HG03432 (cell line): ENCODE measurements around the gene SLC6A6.

Source experiments
- ATAC-seq: cut with Tn5 transposase; IDR thresholded peaks from one replicate; pipeline ENCODE4 v1.9.1; 2021; ENCODE audit warnings: mild to moderate bottlenecking, moderate library complexity; ENCODE audit not compliant: unreplicated experiment

SLC6A6 gene

DNA sequence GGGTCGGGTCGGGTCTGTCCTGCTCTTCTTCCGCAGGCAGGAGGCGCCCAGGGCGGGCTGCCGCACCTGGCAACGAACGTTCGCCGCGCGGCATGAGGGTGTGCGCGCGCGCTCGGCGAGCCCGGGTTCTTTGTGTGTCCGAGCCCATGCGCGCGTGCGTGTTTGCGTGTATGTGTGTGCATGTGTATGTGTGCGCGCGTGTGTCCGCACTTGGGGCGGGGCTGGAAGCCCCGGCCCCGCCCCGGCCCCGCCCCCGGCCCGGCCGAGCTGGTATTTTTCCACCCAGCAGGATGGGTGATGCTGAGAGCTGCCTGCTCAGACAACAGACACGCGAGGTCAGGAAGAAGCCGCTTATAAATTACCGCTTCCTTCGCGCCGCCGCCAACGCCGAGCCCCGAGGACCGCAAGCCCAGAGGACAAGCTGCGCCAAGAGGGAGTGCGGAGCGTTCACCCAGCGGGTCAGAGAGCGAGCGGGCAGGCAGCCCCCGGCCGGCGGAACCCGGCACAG lies at the start of gene SLC6A6:
SLC6A6 (plus strand) TSS at position 303 of the 508 bp plus-strand sequence. CDS start 41,029 bp downstream, outside the sequence.
- ATAC-seq: peak; percentile 78

DNA sequence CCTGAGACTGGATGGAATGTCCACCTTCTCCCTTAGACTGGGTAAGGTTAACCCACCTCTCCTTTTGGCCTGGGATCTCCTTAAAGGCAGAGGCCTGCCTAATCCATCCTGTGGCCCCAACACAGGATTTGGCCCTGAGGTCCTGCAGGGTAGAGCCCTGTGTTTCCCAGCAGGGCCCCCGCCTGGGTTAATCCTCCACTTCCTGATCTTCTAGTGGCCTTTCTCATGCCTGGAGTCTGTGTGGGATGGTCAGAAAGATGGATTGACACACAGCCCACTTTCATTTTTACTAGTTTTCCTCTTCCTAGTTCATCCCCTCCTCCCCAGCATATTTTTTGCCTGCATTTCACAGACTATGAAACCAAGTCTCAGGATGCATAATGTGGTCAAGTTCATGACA lies 48.9 kb upstream of the SLC6A6 start:
- no peak for ATAC-seq

DNA sequence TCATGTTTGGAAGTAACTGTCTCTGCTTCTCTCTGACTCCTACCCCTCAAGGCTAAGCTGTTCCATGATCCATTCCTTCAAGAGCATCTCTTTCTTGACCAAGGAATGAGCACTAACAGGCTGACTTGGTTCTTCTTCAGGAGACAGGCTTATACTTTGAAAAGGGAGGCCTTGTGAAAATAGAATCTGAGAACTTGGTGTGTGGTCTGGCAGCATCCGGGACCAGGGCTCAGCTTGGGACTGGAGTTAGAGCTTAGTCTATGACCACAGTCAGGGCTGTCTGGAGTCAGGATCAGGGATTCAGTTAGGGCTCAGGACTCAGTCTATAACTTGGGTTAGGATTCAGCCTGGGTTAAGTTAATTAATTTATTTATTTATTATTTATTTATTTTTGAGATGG lies 44.9 kb upstream of the SLC6A6 start:
- ATAC-seq: no peak

DNA sequence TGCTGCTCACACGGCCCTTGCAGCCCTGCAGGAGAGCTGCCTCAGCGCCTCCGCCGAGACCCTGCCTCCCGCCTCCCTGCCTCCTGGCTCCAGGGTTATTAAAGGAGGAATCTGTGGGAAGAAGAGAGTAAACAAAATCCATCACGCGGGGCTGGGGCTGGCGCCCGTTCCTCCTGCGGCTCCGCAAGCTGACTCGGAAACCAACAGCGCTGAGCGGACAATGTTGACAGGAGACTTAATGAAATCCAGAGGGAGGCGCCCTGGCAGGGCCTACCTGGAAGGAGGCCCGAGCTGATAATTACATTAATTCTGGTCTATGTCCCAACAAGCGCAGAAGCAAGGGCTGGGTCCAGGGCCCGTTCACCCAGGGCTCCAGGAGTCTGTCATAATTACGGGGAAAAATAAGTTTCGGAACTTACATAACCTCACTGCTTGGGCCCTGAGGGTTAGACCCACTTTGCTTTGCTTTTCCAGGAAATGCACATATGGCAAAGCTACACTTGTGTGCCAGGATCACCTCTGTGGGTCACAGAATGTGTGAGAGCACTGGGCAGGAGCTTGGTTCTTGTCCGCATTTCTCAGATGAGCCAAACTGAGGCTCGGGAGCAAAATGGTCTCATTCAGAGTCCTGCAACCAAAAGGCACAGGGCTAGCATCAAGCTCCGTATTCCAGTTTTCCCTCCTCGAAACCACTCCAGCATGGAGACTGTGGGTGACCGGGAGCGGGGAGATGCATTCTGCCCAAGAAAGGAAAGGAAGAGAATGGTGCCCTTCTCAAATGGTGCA lies 43.8 kb upstream of the SLC6A6 start:
- ATAC-seq: no peak

DNA sequence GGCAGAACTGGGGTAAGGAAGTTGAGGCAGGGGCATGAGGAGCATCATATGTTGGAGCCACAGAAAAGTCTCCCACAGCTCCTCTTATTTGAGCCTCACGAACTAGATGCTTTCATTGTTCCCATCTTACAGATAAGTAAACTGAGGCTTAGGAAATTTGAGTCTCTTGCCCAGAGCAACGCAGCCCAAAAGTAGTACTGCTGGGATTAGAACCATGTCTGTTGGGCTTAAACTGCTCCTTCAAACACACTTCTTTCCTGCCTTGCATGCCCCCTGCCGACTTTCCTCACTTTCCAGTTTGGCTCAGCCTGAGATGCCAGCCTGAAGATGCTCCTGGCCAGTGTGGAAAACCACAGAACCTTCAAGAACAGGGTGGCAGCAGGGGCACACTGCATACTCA lies 43.1 kb upstream of the SLC6A6 start:
- no peak for ATAC-seq

DNA sequence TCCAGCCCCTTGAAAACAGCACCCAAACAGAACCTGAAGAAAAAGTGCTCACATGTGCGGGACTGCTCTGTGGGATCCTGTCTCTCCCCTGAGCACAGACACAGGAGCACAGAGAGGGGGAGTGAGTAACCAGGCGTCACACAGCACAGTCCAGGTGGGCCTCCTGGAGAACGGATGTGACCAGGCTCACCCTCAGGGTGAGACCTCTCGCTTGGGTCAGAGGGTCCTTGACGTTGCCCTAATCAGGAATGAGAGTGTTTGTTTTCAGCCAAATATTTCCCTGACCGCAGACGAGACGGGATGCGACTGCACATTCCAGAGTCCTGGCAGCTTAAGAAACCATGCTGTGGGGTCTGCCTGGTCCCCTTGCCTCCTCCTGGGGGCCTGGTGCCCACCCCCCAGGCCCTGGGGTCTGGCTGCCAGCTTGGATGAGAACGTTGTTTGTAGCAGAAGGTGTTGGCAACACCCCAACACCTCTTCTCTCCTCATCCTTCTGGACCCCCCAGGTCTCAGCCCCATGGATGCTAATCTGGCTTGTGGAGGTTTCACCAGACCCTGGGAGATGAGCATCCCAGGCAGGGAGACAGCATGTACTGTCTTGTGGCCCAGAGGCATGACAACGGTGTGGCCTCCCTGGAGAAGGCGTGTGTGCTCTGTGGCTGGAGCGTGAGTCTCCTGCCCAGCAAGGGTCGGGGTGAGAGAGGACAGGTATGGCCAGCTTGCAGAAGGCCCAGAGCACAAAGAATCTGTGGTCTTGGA lies 42.1 kb upstream of the SLC6A6 start:
- ATAC-seq: no peak

DNA sequence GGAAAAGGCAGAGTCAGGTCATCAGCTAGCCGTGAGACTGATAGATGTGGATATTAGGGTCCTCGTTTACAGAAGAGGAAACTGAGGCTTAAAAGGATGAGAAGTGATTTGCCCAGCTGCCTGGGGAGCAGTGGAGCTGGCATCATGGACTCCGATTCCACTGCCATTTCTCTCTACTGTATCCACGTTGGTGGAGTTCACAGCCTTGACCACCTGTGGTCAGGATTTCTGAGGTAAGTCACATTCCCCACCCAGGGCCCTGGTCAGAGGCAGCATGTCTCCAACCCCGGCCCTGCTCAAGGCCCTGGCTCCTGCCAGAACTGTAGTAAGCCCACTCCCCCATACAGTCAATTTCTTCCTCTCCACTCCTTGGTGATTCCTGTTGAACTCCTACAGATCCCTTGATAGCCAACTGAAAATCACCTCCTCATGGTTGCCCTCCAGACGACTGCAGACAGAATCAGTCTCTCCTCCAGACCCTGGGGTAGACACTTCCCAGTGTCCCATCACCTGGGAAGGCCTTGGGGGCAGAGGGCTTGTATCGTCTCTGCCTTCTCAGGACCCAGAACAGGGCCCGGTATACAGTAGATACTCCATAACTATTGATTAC lies 41.2 kb upstream of the SLC6A6 start:
- ATAC-seq: no peak

DNA sequence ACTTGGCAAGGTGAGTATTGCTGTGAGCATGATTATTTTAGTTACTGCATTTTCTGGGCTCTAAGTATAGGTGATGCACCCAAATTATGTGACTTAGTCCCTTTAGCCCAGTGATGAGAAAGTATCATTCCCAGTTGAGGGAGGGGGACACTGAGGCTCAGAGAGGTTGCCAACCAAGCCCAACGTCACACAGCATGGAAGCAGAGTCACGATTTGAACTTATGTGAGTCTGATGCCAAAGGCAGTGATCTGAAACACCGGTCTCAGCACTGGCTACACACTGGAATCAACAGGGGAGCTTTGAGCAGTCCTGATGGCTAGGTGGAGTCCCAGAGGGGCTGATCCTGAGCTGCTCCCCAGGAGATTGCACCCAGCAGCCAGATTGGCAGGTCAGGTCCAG lies 39.5 kb upstream of the SLC6A6 start:
- no peak for ATAC-seq

DNA sequence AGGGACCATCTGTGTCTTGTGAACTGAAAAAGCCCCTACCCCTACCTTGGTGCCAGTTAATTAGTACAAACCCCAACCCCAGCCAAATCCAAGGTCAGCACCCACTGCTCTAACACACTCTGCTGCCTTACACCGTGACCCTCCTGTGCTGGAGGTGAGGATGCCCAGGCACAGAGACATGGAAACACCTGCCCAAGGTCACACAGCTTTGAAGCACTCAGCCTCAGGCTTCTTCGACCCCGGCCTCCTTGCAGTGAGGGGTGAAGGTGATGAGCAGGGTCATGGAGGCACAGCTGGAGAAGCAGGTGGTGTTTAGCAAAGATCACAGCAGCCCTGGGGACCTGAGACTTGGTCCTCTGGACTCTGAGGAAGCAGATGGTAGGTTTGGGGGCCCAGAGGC lies 39.0 kb upstream of the SLC6A6 start:
- ATAC-seq: no peak

DNA sequence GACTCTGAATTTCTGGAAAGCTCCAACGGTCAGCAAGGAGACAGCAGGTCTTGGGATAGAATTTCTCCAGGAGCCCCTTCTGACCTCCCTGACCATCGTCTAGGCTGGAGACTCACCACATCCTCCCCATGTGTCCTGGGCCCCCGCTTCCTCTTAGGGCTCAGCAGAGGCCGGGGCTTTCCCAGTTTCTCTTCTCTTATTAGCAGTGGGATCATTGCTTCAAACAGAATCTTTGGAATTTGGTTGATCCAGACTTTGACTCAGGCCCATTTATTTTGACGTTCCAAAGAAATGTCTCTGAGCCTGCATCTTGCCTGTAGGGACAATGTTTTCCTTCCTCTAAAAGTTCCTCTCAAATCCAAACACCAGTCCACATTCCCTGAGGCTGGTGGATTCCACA lies 38.4 kb upstream of the SLC6A6 start:
- no peak for ATAC-seq

DNA sequence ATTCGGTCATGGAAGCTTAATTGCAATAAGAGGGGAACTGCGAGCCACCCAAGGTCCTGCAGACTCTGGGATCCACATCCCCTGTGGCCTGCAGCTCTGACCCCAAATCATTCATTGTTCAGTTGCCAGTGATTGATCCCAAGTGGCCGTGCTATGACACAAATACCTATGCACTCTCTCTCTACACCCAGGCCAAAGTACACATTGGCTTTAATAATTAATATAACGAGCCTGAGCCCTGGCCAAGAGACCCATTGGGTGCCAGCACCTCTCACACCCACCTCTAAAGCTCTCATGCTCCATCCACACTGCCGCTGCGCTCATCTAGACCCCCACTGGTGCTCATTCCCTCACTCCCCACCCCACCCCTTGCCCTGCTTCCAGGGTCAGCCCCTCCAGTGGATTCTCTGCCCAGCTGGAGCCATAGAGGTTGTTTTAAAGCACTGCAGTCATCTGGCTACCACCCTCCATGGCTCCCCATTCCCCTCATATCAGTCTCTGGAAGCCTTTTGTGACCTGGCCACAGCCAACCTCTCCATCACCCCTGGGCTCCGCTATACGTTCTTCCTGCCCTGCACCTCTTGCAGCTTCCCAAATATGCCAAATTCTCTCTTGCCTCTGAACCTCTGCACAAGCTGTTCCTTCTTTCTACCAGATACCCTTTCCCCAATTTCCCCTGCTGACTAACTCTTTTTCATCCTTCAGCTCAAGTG lies 37.7 kb upstream of the SLC6A6 start:
- no peak for ATAC-seq

DNA sequence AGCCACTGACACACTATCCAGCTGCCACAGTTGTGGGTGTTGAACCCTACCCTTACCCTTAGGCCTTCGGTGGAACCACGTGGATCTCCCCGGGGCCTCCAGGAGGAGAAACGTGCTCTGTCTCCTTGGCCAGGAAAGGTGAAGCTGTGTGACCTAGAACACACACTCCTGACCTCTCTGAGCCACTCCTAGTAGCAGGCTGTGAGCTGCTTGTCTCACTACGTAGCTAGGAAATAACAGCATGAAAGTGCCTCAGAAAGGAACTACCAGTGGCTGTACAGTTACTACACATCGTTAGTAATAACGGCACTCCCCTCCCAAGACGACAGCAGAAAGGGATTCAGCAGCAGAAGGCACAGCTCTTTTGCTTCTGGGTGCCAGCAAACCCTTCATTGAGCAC lies 36.2 kb upstream of the SLC6A6 start:
- ATAC-seq: no peak

DNA sequence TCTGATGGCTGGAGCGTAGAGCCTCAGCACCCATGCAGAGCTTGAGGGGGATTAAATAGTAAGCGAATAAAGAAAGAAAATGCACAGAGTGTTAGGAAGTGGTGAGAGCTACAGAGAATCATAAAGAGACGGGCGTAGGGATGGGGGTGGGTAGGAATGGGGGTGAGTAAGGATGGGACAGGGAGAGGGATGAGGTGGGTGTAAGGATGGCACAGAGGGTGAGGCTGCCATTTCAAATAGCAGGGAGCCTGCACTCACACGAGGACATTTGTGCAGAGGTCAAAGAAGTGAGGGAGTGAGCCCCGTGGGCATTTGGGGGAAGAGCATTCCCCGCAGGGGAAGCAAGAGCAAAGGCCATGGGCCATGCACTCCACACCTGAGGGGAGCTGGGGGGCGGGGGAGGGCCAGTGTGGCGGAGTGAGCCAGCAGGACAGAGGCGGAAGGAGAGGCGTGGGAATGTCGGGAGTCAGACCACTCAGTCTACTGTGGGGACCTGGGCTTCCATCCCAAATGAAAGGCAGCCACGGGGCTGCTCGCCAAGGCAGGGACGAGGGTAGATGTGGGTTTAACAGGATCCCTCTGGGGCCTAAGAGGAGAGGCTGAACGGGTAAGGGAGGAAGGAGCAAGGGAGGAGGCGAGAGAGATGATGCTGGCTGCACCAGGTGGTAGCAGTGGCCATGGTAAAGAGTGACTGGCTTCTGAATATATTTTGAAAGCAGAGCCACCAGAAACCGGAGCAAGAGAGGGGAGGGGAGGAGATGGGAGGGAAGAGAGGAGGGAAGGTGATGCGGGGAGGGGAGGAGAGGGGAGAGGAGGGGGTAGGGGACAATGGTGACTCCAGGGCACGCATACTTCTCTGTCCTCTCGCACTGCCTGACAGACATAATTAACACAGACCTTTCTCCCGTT lies 35.2 kb upstream of the SLC6A6 start:
- no peak for ATAC-seq

DNA sequence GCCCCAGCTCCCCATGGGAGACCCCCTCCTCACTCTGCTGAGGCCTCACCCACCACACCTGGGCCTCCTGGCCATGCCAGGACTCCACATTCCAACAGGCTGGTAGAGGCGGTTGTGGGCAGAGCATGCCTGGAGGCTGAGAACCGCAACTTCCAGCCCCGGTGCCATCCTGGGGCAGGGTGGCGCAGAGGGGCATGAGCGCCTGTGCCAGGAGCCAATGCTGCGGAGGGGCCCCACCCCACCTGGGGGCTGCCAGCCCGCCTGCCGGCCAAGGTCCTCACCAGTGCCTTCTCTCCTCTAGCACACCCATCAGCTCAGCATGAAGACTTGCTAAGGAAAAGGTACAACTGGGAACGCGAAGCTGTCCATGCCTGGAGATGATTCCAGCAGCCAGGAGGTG lies 34.3 kb upstream of the SLC6A6 start:
- no peak for ATAC-seq

DNA sequence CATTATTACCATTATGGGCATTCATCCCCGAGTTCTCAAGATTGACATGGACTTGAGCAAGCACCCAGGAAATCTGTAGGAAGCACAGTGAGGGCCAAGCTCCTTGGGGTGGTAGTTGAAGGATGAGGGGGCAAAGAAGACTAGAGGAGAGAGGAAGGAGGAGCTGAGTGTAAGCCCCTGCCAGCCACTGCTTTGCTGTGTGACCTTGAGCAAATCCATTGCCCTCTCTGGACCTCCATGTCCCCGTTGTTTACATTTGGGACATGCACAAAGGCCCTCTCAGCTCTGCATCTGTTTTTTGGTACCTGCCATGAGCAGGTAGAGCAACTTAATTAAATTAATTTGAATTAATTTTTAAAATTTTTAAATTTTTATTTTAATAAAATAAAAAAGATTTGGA lies 33.5 kb upstream of the SLC6A6 start:
- ATAC-seq: no peak

DNA sequence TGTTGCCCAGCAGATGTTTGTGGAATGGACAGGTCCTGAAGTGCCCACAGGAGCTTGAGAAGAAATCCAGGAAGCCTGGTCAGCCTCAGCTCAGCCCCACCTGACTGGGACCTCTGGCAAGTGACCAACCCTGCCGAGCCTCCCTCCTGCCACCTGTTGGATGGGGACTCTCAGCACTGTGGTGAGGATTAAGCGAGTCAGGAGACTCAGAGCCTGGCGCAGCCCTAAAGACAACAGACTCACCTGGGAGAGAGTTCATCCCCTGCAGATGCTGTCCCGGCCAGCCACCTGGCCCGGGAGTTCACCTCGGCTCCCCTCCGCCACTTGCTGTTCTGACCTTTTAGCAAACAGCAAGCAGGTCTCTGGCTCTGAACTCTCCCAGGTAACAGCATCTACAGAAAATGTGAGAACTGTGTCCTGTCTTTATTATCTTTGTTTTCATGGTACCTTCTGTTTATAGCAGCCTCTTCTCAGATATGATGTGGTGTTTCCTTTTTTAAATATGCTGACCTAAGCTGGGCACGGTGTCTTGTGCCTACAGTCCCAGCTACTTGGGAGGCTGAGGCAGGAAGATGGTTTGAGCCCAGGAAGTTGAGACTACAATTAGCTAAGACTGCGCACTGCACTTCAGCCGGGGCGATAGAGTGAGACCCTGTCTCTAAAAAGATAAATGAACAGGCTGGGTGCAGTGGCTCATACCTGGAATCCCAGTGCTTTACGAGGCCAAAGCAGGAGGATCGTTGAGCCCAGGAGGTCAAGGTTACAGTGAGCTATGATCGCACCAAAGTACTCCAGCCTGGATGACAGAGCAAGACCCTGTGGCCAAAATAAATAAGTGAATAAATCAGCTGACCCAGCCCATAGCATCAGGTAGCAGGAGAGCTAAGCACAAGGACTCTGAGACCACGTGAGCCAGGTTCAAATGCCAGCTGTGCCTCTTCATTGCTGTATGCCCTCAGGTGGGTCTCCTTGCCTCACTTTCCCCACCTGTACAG lies 32.4 kb upstream of the SLC6A6 start:
- ATAC-seq: no peak

DNA sequence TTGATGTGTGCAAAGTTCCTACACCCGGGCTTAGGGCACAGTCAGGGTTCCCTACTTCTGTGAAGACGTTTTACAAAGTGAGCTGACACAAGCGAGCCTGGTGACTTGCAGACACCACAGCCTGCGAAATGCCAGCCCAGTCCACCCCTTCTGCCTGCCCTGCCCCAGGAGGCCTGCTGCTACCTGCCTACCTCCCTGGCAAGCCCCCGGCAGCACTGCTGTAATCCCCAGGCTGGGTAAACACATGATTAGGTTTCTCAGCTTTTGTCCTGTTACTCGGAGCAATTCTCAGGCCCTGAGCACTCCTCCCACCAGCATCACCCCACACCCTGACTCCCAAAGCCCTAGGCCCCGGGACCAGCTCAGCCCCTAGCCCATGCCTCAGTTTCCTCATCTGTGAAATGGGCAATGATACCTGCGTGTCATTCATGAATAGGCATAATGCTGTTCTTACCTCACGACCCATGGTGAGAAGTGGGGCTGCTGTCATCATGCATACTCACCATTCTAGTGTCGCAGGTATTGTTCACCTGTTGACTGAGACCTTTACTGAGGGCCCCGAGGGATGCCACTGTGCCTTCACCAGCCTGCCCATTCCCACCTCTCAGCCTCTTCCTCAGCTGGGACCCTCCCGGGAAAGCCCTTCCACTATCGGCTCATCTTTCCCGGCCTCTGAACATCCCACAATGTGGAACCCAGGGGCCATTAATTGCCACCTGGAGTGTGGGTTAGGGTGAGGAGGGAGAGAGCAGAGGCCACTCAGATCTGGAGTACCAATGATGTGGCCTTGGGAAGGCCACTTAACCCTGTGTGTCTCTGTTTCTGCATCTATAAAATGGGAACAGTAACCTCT lies 31.5 kb upstream of the SLC6A6 start:
- ATAC-seq: no peak
